ENCODE results near the gene ADCY10. TPM values are rescaled to one million over a fixed set of nuclear protein-coding genes. Genes with fewer than 3 reads are reported as not detected.

The ADCY10 gene
- total and polyA plus RNA-seq, 9 of the 15 experiments (the other 6 are each of a cell fraction or from before 2014, with no cell fraction given) = 0.08 to 0.86 (median 0.22) TPM

- no peak for TF ChIP-seq ZNF609 (CRISPR knock-in tag; IDR thresholded peaks at IDR 0.05; ENCODE audit: borderline replicate concordance)
- no peak for TF ChIP-seq SAFB2 (IDR thresholded peaks at IDR 0.05; ENCODE audit: borderline replicate concordance, low read depth, low read length, severe bottlenecking)
- TF ChIP-seq HSF4 (CRISPR knock-in tag; IDR thresholded peaks at IDR 0.05; ENCODE audit: borderline replicate concordance) = no peak
- TF ChIP-seq BCL6 (CRISPR knock-in tag; IDR thresholded peaks at IDR 0.05) = no peak
- TF ChIP-seq ZNF197 (CRISPR knock-in tag; IDR thresholded peaks at IDR 0.05; ENCODE audit: low read depth) = no peak
- peak; percentile 91; the same call in 1 of the 2 replicates for TF ChIP-seq HNRNPL (IDR thresholded peaks at IDR 0.05; ENCODE audit: low read depth, low read length)
- TF ChIP-seq CBX3 (IDR thresholded peaks at IDR 0.05; ENCODE audit: borderline replicate concordance in 1 of 2, low read length in 2 of 2) = no peak
- 0 out of 2 replicates have a peak, but pooled peaks have one; percentile 24 for TF ChIP-seq THRB (CRISPR knock-in tag; conservative IDR thresholded peaks at IDR 0.05)
- TF ChIP-seq NR1H2 (CRISPR knock-in tag; IDR thresholded peaks at IDR 0.05) = no peak
- no peak for TF ChIP-seq NR2C1 (IDR thresholded peaks at IDR 0.05)
- peak; percentile 5; the same call in 1 of the 2 replicates for TF ChIP-seq NR2C1 (tag; IDR thresholded peaks at IDR 0.05)
- TF ChIP-seq HBP1 (CRISPR knock-in tag; IDR thresholded peaks at IDR 0.05) = peak; percentile 54; the same call in 1 of the 2 replicates
- TF ChIP-seq RBFOX2 (IDR thresholded peaks at IDR 0.05; ENCODE audit: low read depth, low read length) = no peak
- TF ChIP-seq HNRNPLL (IDR thresholded peaks at IDR 0.05; ENCODE audit: low read depth, low read length, poor library complexity, severe bottlenecking) = no peak
- no peak for TF ChIP-seq ZNF584 (CRISPR knock-in tag; IDR thresholded peaks at IDR 0.05; ENCODE audit: low read depth)
- no peak for TF ChIP-seq EP400 (IDR thresholded peaks at IDR 0.05)
- no peak for TF ChIP-seq ZNF695 (CRISPR knock-in tag; IDR thresholded peaks at IDR 0.05)
- 0 out of 2 replicates have a peak, but pooled peaks have one; percentile 13 for TF ChIP-seq NR4A1 (CRISPR knock-in tag; IDR thresholded peaks at IDR 0.05)
- TF ChIP-seq NR4A1 (tag; IDR thresholded peaks at IDR 0.05) = no peak; the same call in 1 of the 2 replicates
- peak; percentile 67; the same call in 1 of the 2 replicates for TF ChIP-seq XRCC5 (IDR thresholded peaks at IDR 0.05; ENCODE audit: low read depth, low read length)
Observed at GRCh38 chr1:167935216-167936067, 21.5 kb upstream of the ADCY10 start (continued).
